Epidermal melanocyte (primary cell): ENCODE results near the gene MREG.
"Not testable (repeated sequence)": the region's sequence is repeated elsewhere in the genome, so short reads cannot be mapped to it uniquely, and the experiment has no call there.

Experiments
- DNase-seq: peaks from one replicate; pipeline ENCODE4 v3.0.0; 2011; ENCODE audit warnings: low spot score; ENCODE audit not compliant: insufficient read length

Gene MREG

DNA sequence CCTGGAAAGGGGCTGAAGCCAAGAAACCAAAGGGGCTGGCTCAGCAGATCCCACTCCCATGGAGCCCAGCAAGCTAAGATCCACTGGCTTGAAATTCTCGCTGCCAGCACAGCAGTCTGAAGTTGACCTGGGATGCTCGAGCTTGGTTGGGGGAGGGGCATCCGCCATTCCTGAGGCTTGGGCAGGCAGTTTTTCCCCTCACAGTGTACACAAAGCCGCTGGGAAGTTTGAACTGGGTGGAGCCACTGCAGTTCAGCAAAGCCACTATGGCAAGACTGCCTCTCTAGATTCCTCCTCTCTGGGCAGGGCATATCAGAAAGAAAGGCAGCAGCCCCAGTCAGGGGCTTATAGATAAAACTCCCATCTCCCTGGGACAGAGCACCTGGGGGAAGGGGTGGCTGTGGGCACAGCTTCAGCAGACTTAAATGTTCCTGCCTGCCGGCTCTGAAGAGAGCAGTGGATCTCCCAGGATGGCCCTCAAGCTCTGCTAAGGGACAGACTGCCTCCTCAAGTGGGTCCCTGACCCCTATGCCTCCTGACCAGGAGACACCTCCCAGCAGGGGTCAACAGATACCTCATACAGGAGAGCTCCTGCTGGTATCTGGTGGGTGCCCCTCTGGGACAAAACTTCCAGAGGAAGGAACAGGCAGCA is 24.7 kb downstream of the MREG start:
- not testable (repeated sequence) for DNase-seq

GRCh38 chr2:215985257-215985656 is 28.1 kb downstream of the MREG start:
- DNase-seq: no peak

DNA sequence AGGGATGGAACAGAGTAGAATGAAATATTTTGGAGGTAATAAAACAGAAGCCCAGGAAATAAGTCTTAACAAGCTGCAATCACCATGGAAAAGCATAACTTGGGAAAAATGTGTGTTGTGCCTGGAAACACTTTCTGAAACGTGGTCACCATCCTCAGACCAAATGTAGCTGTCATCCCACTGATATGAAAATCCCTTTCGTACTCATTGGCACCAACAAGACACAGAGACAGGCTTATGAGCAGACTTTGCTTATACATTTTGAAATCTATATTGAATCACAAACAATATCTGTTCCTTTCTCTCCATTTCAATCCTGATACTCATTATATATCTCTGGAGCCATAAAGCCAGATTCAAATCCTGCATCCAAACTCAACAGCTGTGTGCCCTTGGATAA is 28.7 kb downstream of the MREG start:
- no peak for DNase-seq

DNA sequence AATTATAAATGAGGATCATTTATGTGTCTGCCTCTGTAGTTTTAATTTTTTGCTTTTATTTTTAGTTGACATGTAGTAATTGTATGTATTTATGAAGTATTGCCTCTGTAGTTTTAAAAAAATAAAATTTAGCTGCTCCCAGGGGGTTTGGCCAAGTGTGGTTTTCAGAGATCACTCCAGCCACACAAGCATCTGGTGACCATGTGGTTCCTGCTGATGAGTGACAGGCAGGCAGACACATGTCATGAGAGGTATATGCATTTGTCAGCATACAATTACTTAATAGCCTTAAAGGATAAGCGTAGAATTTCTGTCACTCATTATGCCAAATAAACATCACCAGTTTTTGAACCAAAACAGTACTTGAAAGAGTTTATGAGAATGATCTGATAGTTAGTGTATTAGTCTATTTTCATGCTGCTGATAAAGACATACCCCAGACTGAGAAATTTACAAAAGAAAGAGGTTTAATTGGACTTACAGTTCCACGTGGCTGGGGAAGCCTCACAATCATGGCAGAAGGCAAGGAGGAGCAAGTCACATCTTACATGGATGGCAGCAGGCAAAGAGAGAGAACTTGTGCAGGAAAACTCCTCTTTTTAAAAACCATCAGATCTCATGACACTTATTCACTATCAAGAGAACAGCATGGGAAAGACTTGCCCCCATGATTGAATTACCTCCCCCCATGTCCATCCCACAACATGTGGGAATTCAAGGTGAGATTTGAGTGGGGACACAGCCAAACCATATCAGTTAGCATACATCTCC is 29.6 kb downstream of the MREG start:
- DNase-seq: no peak

GRCh38 chr2:215982465-215982875 is 30.9 kb downstream of the MREG start:
- no peak for DNase-seq

DNA sequence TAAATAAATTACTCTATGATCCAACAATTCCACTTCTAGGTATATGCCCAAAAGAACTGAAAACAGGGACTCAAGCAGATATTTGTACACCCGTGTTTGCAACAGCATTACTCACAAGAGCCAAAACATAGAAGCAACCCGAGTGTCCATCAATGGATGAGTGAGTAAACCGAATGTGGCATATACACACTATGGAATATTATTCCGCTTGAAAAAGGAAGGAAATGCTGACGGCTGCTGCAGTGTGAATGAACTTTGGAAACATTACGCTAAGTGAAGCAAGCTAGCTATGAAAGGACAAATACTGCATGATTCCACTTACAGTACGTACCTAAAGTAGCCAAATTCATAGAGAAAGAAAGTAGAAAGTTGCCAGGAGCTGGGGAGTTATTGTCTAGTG is 32.2 kb downstream of the MREG start:
- no peak for DNase-seq

DNA sequence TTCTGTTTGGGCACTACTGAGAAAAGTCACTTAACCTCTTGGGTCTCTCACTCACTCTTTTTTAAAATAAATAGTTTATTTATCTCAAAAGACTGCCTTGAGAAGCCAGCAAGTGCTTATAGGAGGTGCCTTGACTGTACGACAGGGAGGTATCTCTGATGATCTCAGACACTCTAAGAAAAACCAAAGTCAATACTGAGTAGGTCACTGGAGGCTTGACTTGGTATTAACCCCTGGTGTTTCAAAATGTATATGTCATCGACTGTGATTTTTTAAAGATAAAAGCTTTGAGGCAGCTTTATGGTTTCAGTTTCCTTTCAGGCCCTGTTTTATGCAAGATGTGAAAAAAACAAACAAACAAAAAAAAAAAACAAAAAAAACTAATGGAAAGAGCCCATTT is 33.7 kb downstream of the MREG start:
- DNase-seq: no peak

DNA sequence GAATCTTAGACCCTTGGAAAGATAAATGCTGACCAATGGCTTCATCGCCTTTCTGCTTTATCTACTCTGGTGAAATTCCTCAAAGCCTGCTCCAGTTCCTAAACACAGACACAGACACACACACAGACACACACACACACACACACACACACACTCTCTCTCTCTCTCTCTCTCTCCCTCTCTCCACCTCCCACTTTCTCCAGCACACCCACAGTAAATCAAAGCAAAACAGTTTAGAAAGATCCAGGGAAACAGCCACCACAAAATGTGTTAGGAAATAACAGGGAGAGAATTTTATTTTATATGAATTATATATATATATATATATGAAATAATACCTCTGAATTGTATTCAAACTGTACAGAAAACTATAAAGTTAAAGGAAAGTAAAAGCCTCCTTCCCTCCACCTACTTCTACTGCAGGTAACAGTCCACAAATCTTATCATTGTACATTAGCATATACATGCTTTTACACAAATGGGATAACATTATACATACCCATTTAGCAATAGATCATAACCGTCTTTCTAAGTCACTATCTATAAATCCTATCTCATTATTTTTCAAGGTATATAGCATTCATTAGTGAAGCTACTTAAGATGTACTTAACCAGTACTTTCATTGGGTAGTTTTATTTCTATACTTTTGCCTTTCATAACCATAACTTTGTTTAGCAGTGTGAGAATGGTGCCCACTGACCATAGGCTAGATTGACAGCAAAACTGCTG is 38.5 kb downstream of the MREG start:
- DNase-seq: no peak

DNA sequence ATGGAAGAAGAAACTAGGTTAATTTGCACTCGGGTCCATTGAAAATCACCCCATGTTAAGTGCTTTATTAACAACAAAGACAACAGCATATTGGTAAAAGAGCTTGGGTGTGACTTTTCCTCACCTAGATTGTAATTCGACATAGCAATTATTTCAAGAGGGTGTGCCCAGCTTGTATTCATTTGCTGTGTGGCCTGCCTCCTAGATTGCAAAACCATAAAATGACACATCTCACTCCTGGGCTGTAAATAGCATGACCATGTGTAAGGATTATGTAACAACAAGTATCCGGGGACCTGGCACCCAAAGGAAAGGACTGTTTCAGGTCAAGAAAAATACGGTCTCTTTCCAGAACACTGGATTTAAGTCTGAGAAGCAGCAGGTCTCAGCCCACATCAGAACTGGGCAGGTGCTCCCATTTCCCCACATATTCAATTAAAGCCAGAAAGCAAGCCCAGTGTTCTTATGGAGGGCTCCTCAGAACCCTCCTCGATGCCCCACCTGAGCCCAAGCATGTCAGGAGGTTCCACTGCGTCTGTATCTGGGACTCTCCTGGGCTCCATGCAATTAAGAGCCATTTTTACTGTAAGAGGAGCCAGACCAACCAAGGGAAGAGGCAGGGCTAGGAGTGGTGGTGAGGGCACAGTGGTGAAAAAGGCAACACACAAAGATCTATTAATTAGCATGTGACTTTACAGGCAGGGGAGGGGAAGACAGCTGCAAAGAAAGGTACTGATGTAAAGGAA is 39.2 kb downstream of the MREG start:
- DNase-seq: no peak

DNA sequence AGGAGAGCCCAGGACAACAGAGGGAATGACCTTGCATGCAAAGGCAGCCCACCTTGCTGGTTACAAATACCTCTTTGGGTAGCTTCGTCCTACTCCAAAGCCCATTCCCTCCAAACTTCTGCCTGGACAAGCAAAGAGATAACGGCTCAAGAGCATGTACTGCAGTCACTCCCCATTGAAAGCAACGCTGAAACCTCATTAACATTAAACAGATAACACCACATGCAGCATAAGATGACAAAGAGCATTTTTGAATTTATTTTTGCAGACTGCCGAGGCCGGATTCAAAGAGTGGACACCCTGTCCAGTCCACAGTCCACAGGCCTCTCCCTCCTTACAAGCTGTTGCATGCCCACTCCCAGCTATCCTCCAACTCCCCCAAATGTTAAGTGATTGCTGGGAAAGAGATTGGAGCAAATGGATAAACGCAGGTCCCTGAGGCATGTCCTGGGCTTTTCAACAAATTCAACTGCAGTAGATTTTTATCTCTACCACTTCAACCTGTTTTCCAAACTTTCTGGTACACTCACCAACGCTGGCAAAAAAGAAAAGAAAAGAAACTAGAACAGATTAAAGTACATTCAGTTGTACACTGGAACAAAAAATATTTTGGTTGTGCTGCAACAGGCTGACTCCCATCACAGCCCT is 40.1 kb downstream of the MREG start:
- no peak for DNase-seq

DNA sequence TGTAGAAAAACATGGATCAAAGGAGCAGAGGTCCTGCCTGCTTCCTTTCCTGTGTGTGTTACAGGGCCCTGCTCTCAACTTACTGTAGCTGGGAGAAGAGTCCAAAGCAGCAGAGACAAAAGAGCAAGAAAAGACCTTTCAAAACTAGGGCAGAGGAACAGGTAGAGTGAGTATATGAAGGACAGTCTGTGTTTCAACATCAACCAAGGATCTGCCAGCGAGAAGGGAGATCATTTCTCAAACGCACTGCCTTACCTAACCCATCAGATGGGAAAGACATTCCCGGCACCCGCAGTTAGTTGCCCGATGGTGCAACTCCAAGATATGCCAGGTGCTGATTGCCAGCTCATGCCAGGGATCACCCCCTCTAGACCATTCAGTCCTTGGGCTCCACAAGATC is 41.7 kb downstream of the MREG start:
- DNase-seq: no peak

DNA sequence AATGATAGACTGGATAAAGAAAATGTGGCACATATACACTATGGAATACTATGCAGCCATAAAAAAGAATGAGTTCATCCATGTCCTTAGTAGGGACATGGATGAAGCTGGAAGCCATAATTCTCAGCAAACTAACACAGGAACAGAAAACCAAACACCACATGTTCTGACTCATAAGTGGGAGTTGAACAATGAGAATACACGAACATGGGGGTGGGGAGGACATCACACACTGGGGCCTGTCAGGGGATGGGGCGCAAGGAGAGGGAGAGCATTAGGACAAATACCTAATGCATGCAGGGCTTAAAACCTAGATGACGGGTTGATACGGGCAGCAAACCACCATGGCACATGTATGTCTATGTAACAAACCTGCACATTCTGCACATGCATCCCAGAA is 42.5 kb downstream of the MREG start:
- not testable (repeated sequence) for DNase-seq

- DNase-seq: no peak
These were observed 42.9 kb downstream of the MREG start for GRCh38 chr2:215970425-215970824.

DNA sequence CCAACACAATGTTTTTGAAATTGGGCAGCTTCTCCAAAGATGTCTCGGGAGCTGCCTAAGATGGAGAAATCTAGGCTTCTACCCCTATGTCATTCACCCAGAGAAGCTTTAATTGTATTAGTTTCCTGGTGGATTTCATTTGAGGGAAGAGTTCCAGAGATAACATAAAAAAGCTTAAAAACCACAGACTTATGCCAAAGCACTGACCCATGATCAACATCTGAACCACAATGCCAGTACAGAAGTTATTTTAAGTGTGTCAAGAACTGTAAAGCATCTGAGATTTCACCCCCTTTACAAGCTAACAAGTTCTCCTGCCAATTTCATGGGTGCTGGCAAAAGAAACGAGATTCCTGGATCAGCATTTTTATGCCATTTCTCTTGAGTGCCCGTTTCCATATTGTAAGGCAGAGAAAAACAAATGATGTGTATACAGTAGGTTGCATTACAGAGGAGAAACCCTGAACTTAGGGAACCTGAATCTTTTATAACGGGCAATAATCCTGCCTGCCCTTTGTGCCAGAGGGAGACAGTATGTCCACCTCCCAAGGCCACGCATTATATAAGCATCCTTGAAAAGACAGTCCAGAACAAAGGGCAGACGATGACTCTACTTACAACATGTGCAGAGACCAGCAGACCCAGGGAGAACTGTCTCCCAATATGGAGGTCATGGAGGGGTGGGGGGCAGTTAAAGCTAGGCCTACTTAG is 44.1 kb downstream of the MREG start:
- DNase-seq: no peak

DNA sequence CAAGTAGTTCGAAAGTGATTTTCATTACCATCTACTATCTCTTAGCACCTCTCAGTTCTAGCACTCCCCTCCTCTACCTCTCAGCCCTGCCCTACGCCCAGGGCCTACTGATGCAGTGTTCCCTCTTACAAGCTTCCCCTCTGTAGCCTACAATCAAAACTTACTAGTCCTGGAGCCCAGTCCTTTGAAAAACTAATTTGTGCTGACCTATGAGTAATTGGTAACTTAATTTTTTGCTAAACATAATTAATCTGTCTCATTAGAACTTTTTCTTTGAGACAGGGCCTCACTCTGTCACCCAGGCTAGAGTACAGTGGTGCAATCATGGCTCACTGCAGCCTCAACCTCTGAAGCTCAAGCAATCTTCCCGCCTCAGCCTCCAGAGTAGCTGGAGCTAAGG is 44.9 kb downstream of the MREG start:
- no peak for DNase-seq

GRCh38 chr2:215967590-215968378 is 45.6 kb downstream of the MREG start:
- no peak for DNase-seq

- no peak for DNase-seq
These were observed 46.4 kb downstream of the MREG start for GRCh38 chr2:215966951-215967350.

GRCh38 chr2:215966274-215966673 is 47.1 kb downstream of the MREG start:
- no peak for DNase-seq

- DNase-seq: no peak
These were observed 47.7 kb downstream of the MREG start for GRCh38 chr2:215965532-215966165.
